Stomach (tissue), 4 donors: Measurements from ENCODE around the gene IDH2.

ENCODE experiments used
- CTCF ChIP-seq, 7 experiments: fragments of 450-650 bp in 4 of 7; fragments of 200-600 bp in 3 of 7; sonication (generic) in 3 of 7; IDR thresholded peaks; one replicate each; pipeline ENCODE4 v1.5.1; 2016 to 2019; ENCODE audit warnings: antibody characterized with exemption in 7 of 7, control low read depth in 2 of 7, mild to moderate bottlenecking in 1 of 7
- EP300 ChIP-seq: sonication (generic); formaldehyde crosslinking; IDR thresholded peaks from one replicate; pipeline ENCODE4 v1.6.1; 2017; ENCODE audit warnings: antibody characterized with exemption
- POLR2A ChIP-seq, 4 donors: fragments of 450-650 bp; IDR thresholded peaks; one replicate each; pipeline ENCODE4 v1.6.1; 2016; ENCODE audit warnings: antibody characterized with exemption in 4 of 4, control low read depth in 2 of 4, mild to moderate bottlenecking in 1 of 4, moderate library complexity in 1 of 4
- POLR2AphosphoS5 ChIP-seq, 3 donors: sonication (generic); formaldehyde crosslinking; IDR thresholded peaks; one replicate each; pipeline ENCODE4 v1.6.1; 2016; ENCODE audit warnings: antibody characterized with exemption in 3 of 3

GRCh38 chr15:90065682-90066049 lies 36.6 kb downstream of the IDH2 start:
- TF ChIP-seq EP300: no peak
- no peak for TF ChIP-seq CTCF (IDR thresholded peaks at IDR 0.05)
- no peak for TF ChIP-seq POLR2AphosphoS5 (IDR thresholded peaks at IDR 0.05)
- TF ChIP-seq POLR2A (IDR thresholded peaks at IDR 0.05): no peak
